GM12878 (cell line): ENCODE data around the gene GRM1. TPM values are rescaled to one million over a fixed set of nuclear protein-coding genes. Genes with fewer than 3 reads are reported as not detected.

Experiments used
- ATAC-seq: fragments of 200-7000 bp; cut with Tn5 transposase; 3 replicates; pipeline ENCODE4 v1.9.1; 2020; ENCODE audit warnings: mild to moderate bottlenecking, moderate library complexity
- Bru-seq: library from RNA; stranded (reverse); fragments of 400-500 nt; gene quantifications from one replicate; lab custom pipeline; 2021; lab: Mats Ljungman, UMichigan
- BruChase-seq, 2 experiments: library from RNA; stranded (reverse); fragments of 400-500 nt; gene quantifications; one replicate each; lab custom pipeline; 2021; lab: Mats Ljungman, UMichigan
- BruUV-seq: library from RNA; stranded (reverse); fragments of 400-500 nt; replicated peaks from 2 replicates; lab custom pipeline; 2021; lab: Mats Ljungman, UMichigan
- CTCF ChIA-PET: fragments of 300-600 bp; sonication (Branson Sonifier 250); formaldehyde crosslinking; extraction: SDS; loops from one replicate; lab custom pipeline; 2021; ENCODE audit warnings: inconsistent platforms; lab: Yijun Ruan, JAX
- POLR2A ChIA-PET: fragments of 350-600 bp; formaldehyde crosslinking; extraction: SDS; loops from one replicate; lab custom pipeline; 2021; ENCODE audit warnings: inconsistent platforms; lab: Charles Lee
- RAD21 ChIA-PET: fragments of 300-600 bp; sonication (Branson Sonifier 250); formaldehyde crosslinking; loops from one replicate; lab custom pipeline; 2023; ENCODE audit warnings: antibody characterized with exemption; ENCODE audit not compliant: unreplicated experiment; lab: Charles Lee
- SMC1A ChIA-PET: fragments of 300-600 bp; sonication (Branson Sonifier 250); formaldehyde crosslinking; loops from one replicate; lab custom pipeline; 2023; ENCODE audit not compliant: unreplicated experiment, uncharacterized antibody; lab: Charles Lee
- DNase-seq: peaks from one replicate; pipeline ENCODE4 v3.0.0-alpha.2; 2011; ENCODE audit warnings: low read depth, low spot score
- FAIRE-seq: peaks from 3 replicates; lab custom pipeline; 2011; peaks lifted over from hg19 to GRCh38; lab: Jason Lieb, UNC
- H2AFZ ChIP-seq: 2 replicates; pipeline ENCODE4 v1.6.0; 2011; ENCODE audit warnings: low read depth, low read length, control low read depth; ENCODE audit not compliant: control insufficient read depth
- H3K27ac ChIP-seq: 2 replicates; pipeline ENCODE4 v1.5.1; 2011; ENCODE audit warnings: control low read depth; ENCODE audit not compliant: control insufficient read depth, insufficient read depth
- H3K27me3 ChIP-seq, 2 experiments: replicated peaks in 1 of 2; 2 replicates each; pipeline versions ENCODE4 v1.6.0 to v1.6.1; 2011; ENCODE audit warnings: low read length in 1 of 2; ENCODE audit not compliant: control insufficient read depth in 2 of 2, insufficient read depth in 2 of 2
- H3K36me3 ChIP-seq, 2 experiments: 2 replicates each; pipeline ENCODE4 v1.5.1; 2011; ENCODE audit warnings: low read length in 1 of 2; ENCODE audit not compliant: control insufficient read depth in 2 of 2, insufficient read depth in 2 of 2
- H3K4me1 ChIP-seq: 2 replicates; pipeline ENCODE4 v1.6.1; 2011; ENCODE audit warnings: mild to moderate bottlenecking, low read length, moderate library complexity, mixed read lengths; ENCODE audit not compliant: control insufficient read depth, insufficient read depth
- H3K4me2 ChIP-seq: 2 replicates; pipeline ENCODE4 v1.6.0; 2011; ENCODE audit warnings: control low read depth; ENCODE audit not compliant: control insufficient read depth, insufficient read depth
- H3K4me3 ChIP-seq: fragments of 200-600 bp; sonication (generic); 2 replicates; pipeline ENCODE4 v1.5.1; 2016
- H3K79me2 ChIP-seq: 2 replicates; pipeline ENCODE4 v1.6.0; 2011; ENCODE audit warnings: low read length; ENCODE audit not compliant: control insufficient read depth, insufficient read depth
- H3K9ac ChIP-seq: 2 replicates; pipeline ENCODE4 v1.8.0; 2011; ENCODE audit warnings: low read length, control low read depth, mixed read lengths; ENCODE audit not compliant: control insufficient read depth, insufficient read depth
- H3K9me3 ChIP-seq: replicated peaks from 3 replicates; pipeline ENCODE4 v1.5.1; 2011; ENCODE audit warnings: mild to moderate bottlenecking, low read length; ENCODE audit not compliant: control insufficient read depth, insufficient read depth
- H4K20me1 ChIP-seq: 2 replicates; pipeline ENCODE4 v1.6.0; 2011; ENCODE audit not compliant: control insufficient read depth, insufficient read depth
- CBX3 ChIP-seq: fragments of 200-600 bp; sonication (generic); IDR thresholded peaks from 2 replicates; pipeline ENCODE4 v1.6.1; 2016; ENCODE audit warnings: low read depth, borderline replicate concordance
- CHD2 ChIP-seq: IDR thresholded peaks from 2 replicates; pipeline ENCODE4 v1.6.1; 2011; ENCODE audit warnings: low read depth, low read length, improper control_type of control experiment, borderline replicate concordance
- KAT2A ChIP-seq: conservative IDR thresholded peaks from 2 replicates; pipeline ENCODE4 v1.6.1; 2011; ENCODE audit warnings: low read depth, low read length; ENCODE audit not compliant: control insufficient read depth
- NBN ChIP-seq: fragments of 450-650 bp; IDR thresholded peaks from 2 replicates; pipeline ENCODE4 v1.6.1; 2016
- NR2F1 ChIP-seq: fragments of 450-650 bp; conservative IDR thresholded peaks from 2 replicates; pipeline ENCODE4 v1.6.1; 2017; ENCODE audit warnings: mild to moderate bottlenecking
- RCOR1 ChIP-seq: conservative IDR thresholded peaks from 2 replicates; pipeline ENCODE4 v1.6.1; 2012; ENCODE audit warnings: low read depth, low read length, improper control_type of control experiment
- SMARCA5 ChIP-seq: fragments of 450-650 bp; IDR thresholded peaks from 2 replicates; pipeline ENCODE4 v1.6.1; 2017; ENCODE audit warnings: mild to moderate bottlenecking
- SUPT20H ChIP-seq: IDR thresholded peaks from 2 replicates; pipeline ENCODE4 v1.6.1; 2011; ENCODE audit warnings: low read depth, mild to moderate bottlenecking, low read length, moderate library complexity, borderline replicate concordance; ENCODE audit not compliant: control insufficient read depth
- SUZ12 ChIP-seq: fragments of 200-600 bp; sonication (generic); IDR thresholded peaks from one replicate; pipeline ENCODE4 v1.6.1; 2018; ENCODE audit warnings: antibody characterized with exemption, mild to moderate bottlenecking; ENCODE audit not compliant: unreplicated experiment
- TCF3 ChIP-seq: IDR thresholded peaks from 2 replicates; pipeline ENCODE4 v1.6.1; 2012; ENCODE audit warnings: low read depth, mild to moderate bottlenecking, low read length, borderline replicate concordance; ENCODE audit not compliant: insufficient read depth
- ZBTB33 ChIP-seq: fragments of 450-650 bp; IDR thresholded peaks from 2 replicates; pipeline ENCODE4 v1.6.1; 2017; ENCODE audit warnings: mild to moderate bottlenecking
- WGBS: methylation state at CpG from one replicate; pipeline ENCODE4 v1.1.6; 2016; ENCODE audit warnings: low lambda C conversion rate; ENCODE audit not compliant: insufficient replicate concordance, insufficient coverage; ENCODE audit errors: missing lambda C conversion rate; 5-methylcytosine and 5-hydroxymethylcytosine counted together
- in situ Hi-C: fragments of 300-500 bp; cut with MboI; formaldehyde crosslinking; loops from 9 replicates; pipeline ENCODE4 v1.14.3; 2018; ENCODE audit warnings: mixed read lengths
- intact Hi-C: fragments of 100-400 bp; cut with micrococcal nuclease; formaldehyde crosslinking; loops from one replicate; pipeline ENCODE4 v1.14.2; 2022; ENCODE audit not compliant: unreplicated experiment
- long read RNA-seq, 2 experiments: library from polyadenylated mRNA; unstranded; transcript quantifications; one replicate each; pipeline ENCODE4 v2.0.0, GENCODE V29; 2019 to 2020
- polyA minus RNA-seq, 3 experiments: library from RNA; depleted of rRNA, polyadenylated mRNA; stranded (reverse); fragments of >200 nt; gene quantifications; 2 replicates each; pipeline ENCODE4 v1.2.3, GENCODE V29; 2011
- polyA plus RNA-seq, 11 experiments: library from polyadenylated mRNA; depleted of rRNA in 4 of 11; unstranded in 6 of 11; stranded (reverse) in 5 of 11; fragments of >200 nt; fragmentation: Nextera tagmentation in 4 of 11; fragmentation: Illumina TruSeq in 1 of 11; extraction: Ambion mirVana in 4 of 11; extraction: Trizol in 1 of 11; gene quantifications; 1 replicate in 1 of 11; 2 replicates in 10 of 11; pipeline versions ENCODE4 v1.2.1 to v1.2.3, GENCODE V29; 2011 to 2016; ENCODE audit warnings: inconsistent platforms in 2 of 11, missing spikeins in 2 of 11, low read depth in 1 of 11
- total RNA-seq, 4 experiments: library from RNA; depleted of rRNA in 3 of 4; stranded (reverse); fragments of >200 nt in 3 of 4; fragmentation: Illumina TruSeq in 1 of 4; extraction: Trizol in 1 of 4; gene quantifications; 2 replicates each; pipeline versions ENCODE4 v1.2.1 to v1.2.3, GENCODE V29; 2013 to 2021
- TF ChIP-seq, protein P1 (sequence below): fragments of 450-650 bp; formaldehyde crosslinking; IDR thresholded peaks from 2 replicates; pipeline ENCODE4 v1.4.0; 2022; ENCODE audit warnings: mild to moderate bottlenecking, moderate library complexity

Gene GRM1
- not detected in 2 replicates for total RNA-seq (2013; cell fraction: nucleolus; rRNA removed)
- total RNA-seq (2014; rRNA removed) (not detected in 2 replicates), total RNA-seq (2014; rRNA removed; fragmentation: Illumina TruSeq; extraction: Trizol) (not detected in 2 replicates), total RNA-seq (2021) (0.05 TPM in 1 of 2 replicates, not detected in the other), polyA plus RNA-seq (2011; rRNA removed) (0.01 and 0.04 TPM in 2 replicates), polyA plus RNA-seq (2014; fragmentation: Illumina TruSeq; extraction: Trizol) (0.03 TPM in 1 of 2 replicates, not detected in the other), polyA plus RNA-seq (2014; fragmentation: Nextera tagmentation; extraction: Ambion mirVana) (not detected), polyA plus RNA-seq (2014; rRNA removed) (not detected in 2 replicates), polyA plus RNA-seq (2016; fragmentation: Nextera tagmentation; extraction: Ambion mirVana) (not detected), polyA minus RNA-seq (2011; rRNA and poly(A)+ RNA removed) (0.05 TPM in 1 of 2 replicates, not detected in the other), Bru-seq, nascent RNA (percentile 2 among the genes with signal in this experiment), BruChase-seq, experiment 1, labeled RNA remaining after a 6-hour chase (percentile 3 among the genes with signal in this experiment), BruChase-seq, experiment 2, labeled RNA remaining after a 2-hour chase (percentile 5 among the genes with signal in this experiment)
- not detected for polyA plus RNA-seq (2011; ENCODE audit: low read depth)
- polyA plus RNA-seq (2011; cell fraction: cytosol; rRNA removed): 0.01 and 0.03 TPM in 2 replicates
- 0.03 and 0.04 TPM in 2 replicates for polyA plus RNA-seq (2011; cell fraction: nucleus; rRNA removed)
- not detected in 2 replicates for polyA plus RNA-seq (2012)
- not detected in 2 replicates for polyA minus RNA-seq (2011; cell fraction: cytosol; rRNA and poly(A)+ RNA removed)
- polyA minus RNA-seq (2011; cell fraction: nucleus; rRNA and poly(A)+ RNA removed): 0.12 and 0.38 TPM in 2 replicates
- long read RNA-seq, experiment 1: 0 reads
- long read RNA-seq, experiment 2, partial matches to known transcripts: 0 of 3 reads
- long read RNA-seq, experiment 2, other reads (novel, unspliced or antisense): 3 of 3 reads

DNA sequence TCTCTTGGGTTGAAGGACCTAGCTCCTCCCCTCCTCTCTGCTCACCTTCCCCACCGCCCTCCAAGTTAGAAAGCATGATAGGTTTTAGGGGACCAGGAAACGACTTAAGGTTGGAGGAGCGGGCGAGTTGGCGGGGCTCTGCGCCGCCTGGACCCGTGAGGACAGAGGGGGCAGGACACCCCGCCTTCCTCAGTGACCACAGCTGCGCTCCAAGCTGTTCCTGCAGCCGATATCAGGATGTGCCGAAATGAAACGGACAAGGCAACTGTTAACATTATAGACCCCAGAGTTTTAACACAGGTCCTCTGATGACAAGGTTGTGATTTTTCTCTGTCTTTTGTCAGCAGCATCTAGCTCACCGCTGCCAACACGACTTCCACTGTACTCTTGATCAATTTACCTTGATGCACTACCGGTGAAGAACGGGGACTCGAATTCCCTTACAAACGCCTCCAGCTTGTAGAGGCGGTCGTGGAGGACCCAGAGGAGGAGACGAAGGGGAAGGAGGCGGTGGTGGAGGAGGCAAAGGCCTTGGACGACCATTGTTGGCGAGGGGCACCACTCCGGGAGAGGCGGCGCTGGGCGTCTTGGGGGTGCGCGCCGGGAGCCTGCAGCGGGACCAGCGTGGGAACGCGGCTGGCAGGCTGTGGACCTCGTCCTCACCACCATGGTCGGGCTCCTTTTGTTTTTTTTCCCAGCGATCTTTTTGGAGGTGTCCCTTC lies at the start of gene GRM1:
TSS of gene GRM1 (plus strand) at position 212 of the 722 bp plus-strand sequence. CDS start at position 668, 456 bp downstream.
- Histone ChIP-seq H3K79me2 (no peaks in the 10 kb centered on the region), H3K4me3 (no peak within 1 kb of the TSS), H3K27ac (no peak within 1 kb of the TSS), H3K9ac (no peak within 1 kb of the TSS), H3K4me1 (no peaks in the 10 kb centered on the region), H3K4me2 (no peak within 1 kb of the TSS), H3K27me3 (peaks cover 0 to 4% of the 10 kb centered on the region in 2 experiments; a peak in 3 of 4 replicates), H2AFZ (no peak within 1 kb of the TSS), H4K20me1 (no peaks in the 10 kb centered on the region), H3K9me3 (no peaks in the 10 kb centered on the region), H3K36me3 (no peaks in the 10 kb centered on the region)
- no peak for ATAC-seq
- DNase-seq: no peak
- in situ Hi-C loops: no loop called here
- TF ChIP-seq, protein P1, sequence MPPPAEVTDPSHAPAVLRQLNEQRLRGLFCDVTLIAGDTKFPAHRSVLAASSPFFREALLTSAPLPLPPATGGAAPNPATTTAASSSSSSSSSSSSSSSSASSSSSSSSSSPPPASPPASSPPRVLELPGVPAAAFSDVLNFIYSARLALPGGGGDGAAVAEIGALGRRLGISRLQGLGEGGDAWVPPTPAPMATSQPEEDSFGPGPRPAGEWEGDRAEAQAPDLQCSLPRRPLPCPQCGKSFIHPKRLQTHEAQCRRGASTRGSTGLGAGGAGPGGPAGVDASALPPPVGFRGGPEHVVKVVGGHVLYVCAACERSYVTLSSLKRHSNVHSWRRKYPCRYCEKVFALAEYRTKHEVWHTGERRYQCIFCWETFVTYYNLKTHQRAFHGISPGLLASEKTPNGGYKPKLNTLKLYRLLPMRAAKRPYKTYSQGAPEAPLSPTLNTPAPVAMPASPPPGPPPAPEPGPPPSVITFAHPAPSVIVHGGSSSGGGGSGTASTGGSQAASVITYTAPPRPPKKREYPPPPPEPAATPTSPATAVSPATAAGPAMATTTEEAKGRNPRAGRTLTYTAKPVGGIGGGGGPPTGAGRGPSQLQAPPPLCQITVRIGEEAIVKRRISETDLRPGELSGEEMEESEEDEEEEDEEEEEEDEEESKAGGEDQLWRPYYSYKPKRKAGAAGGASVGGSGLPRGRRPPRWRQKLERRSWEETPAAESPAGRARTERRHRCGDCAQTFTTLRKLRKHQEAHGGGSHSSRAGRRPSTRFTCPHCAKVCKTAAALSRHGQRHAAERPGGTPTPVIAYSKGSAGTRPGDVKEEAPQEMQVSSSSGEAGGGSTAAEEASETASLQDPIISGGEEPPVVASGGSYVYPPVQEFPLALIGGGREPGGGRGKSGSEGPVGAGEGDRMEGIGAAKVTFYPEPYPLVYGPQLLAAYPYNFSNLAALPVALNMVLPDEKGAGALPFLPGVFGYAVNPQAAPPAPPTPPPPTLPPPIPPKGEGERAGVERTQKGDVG (CRISPR knock-in tag): no peak
- TF ChIP-seq SUZ12 (no peak), NR2F1 (no peak), CHD2 (no peak), RCOR1 (no peak), CBX3 (no peak), ZBTB33 (no peak), NBN (no peak), TCF3 (no peak), SUPT20H (no peak), SMARCA5 (no peak), KAT2A (no peak)
- no TSS peak for BruUV-seq
- ChIA-PET POLR2A (no interaction called here), SMC1A (interaction anchor here (1.3 kb wide), 1 partner anchor 9 kb away, joined by 3 read pairs; no protein-coding TSS in a partner anchor), CTCF (no interaction called here), RAD21 (no interaction called here)
- intact Hi-C loops: no loop called here
- 34% methylated on average over 38 of the region's 39 CpGs for WGBS
- no peak for FAIRE-seq
